H1 (cell line): ENCODE data around the gene HAUS2. TPM values are rescaled to one million over a fixed set of nuclear protein-coding genes. Genes with fewer than 3 reads are reported as not detected.

Source experiments
- CTCF ChIA-PET: fragments of 300-600 bp; sonication (Branson Sonifier 250); formaldehyde crosslinking; loops from one replicate; lab custom pipeline; 2021; ENCODE audit not compliant: partially characterized antibody; lab: Charles Lee
- POLR2A ChIA-PET: fragments of 300-600 bp; sonication (Branson Sonifier 250); formaldehyde crosslinking; loops from one replicate; lab custom pipeline; 2021; ENCODE audit warnings: inconsistent platforms; ENCODE audit not compliant: partially characterized antibody; lab: Charles Lee
- DNase-seq, 2 experiments: peaks; one replicate each; pipeline versions ENCODE4 v3.0.0 to v3.0.0-alpha.2; 2010 to 2022; ENCODE audit warnings: low spot score in 2 of 2, low read depth in 1 of 2, mixed read lengths in 1 of 2
- FAIRE-seq: peaks from 2 replicates; lab custom pipeline; 2011; peaks lifted over from hg19 to GRCh38; lab: Jason Lieb, UNC
- H2AFZ ChIP-seq: 2 replicates; pipeline ENCODE4 v1.8.1; 2012; ENCODE audit warnings: low read length, inconsistent platforms
- H2AK5ac ChIP-seq: 2 replicates; pipeline ENCODE4 v1.6.1; 2013; ENCODE audit warnings: low read depth, low read length
- H2BK120ac ChIP-seq: replicated peaks from 2 replicates; pipeline ENCODE3; 2013; ENCODE audit warnings: low read depth, low read length, inconsistent platforms
- H2BK12ac ChIP-seq: 2 replicates; pipeline ENCODE4 v1.6.1; 2013; ENCODE audit warnings: low read depth, low read length
- H2BK15ac ChIP-seq: 2 replicates; pipeline ENCODE4 v1.6.1; 2013; ENCODE audit warnings: low read length
- H2BK20ac ChIP-seq: 2 replicates; pipeline ENCODE4 v1.6.1; 2013; ENCODE audit warnings: low read length
- H2BK5ac ChIP-seq: 2 replicates; pipeline ENCODE4 v1.6.1; 2013; ENCODE audit warnings: low read depth, low read length
- H3K14ac ChIP-seq: 2 replicates; pipeline ENCODE4 v1.6.1; 2013; ENCODE audit warnings: inconsistent platforms; ENCODE audit not compliant: insufficient read length
- H3K18ac ChIP-seq: 2 replicates; pipeline ENCODE4 v1.6.1; 2013; ENCODE audit warnings: low read length; ENCODE audit errors: extremely low read depth
- H3K23ac ChIP-seq: 2 replicates; pipeline ENCODE4 v1.6.1; 2013; ENCODE audit warnings: inconsistent platforms; ENCODE audit not compliant: insufficient read length
- H3K23me2 ChIP-seq: 2 replicates; pipeline ENCODE4 v1.6.1; 2013; ENCODE audit warnings: low read depth, low read length
- H3K27ac ChIP-seq: 2 replicates; pipeline ENCODE4 v1.6.1; 2011; ENCODE audit warnings: low read depth, low read length, inconsistent platforms
- H3K27me3 ChIP-seq, 4 experiments: replicated peaks in 1 of 4; 1 replicate in 1 of 4; 2 replicates in 3 of 4; pipeline versions ENCODE4 v1.6.1 to v1.8.1; 2011 to 2013; ENCODE audit warnings: low read length in 3 of 4, mild to moderate bottlenecking in 3 of 4, inconsistent platforms in 2 of 4, mixed read lengths in 2 of 4, moderate library complexity in 1 of 4; ENCODE audit not compliant: control insufficient read depth in 3 of 4, insufficient read depth in 3 of 4; ENCODE audit errors: extremely low read depth in 1 of 4
- H3K36me3 ChIP-seq, 4 experiments: 2 replicates each; pipeline versions ENCODE4 v1.6.1 to v1.8.1; 2011 to 2013; ENCODE audit warnings: mild to moderate bottlenecking in 4 of 4, low read length in 3 of 4, moderate library complexity in 2 of 4, control low read depth in 1 of 4, inconsistent platforms in 1 of 4; ENCODE audit not compliant: insufficient read depth in 4 of 4, control insufficient read depth in 2 of 4
- H3K4ac ChIP-seq: replicated peaks from 2 replicates; pipeline ENCODE3; 2013; ENCODE audit warnings: low read length, low read depth, mixed read lengths, inconsistent platforms; ENCODE audit not compliant: insufficient read length
- H3K4me1 ChIP-seq, 4 experiments: replicated peaks in 1 of 4; 1 replicate in 1 of 4; 2 replicates in 3 of 4; pipeline versions ENCODE4 v1.6.1 to v1.8.1; 2011 to 2013; ENCODE audit warnings: low read length in 3 of 4, inconsistent platforms in 2 of 4, mixed read lengths in 1 of 4; ENCODE audit not compliant: insufficient read depth in 4 of 4, control insufficient read depth in 3 of 4
- H3K4me2 ChIP-seq, 2 experiments: 2 replicates each; pipeline versions ENCODE4 v1.6.1 to v1.8.1; 2011 to 2013; ENCODE audit warnings: low read depth in 2 of 2, low read length in 2 of 2, control low read depth in 1 of 2, inconsistent platforms in 1 of 2, mild to moderate bottlenecking in 1 of 2; ENCODE audit not compliant: insufficient read depth in 1 of 2
- H3K4me3 ChIP-seq, 4 experiments: fragments of 200-600, 300-600 bp in 1 of 4; sonication (generic), shearing (Covaris generic), sonication (Bioruptor Twin) in 1 of 4; 2 replicates each; pipeline versions ENCODE4 v1.5.1 to v1.8.1; 2011 to 2016; ENCODE audit warnings: low read length in 4 of 4, low read depth in 3 of 4, control low read depth in 2 of 4, inconsistent platforms in 2 of 4, mild to moderate bottlenecking in 2 of 4, mixed read lengths in 1 of 4, moderate library complexity in 1 of 4; ENCODE audit not compliant: insufficient read depth in 2 of 4; ENCODE audit errors: extremely low read depth in 1 of 4
- H3K56ac ChIP-seq: replicated peaks from 2 replicates; pipeline ENCODE3; 2013; ENCODE audit warnings: low read depth, mild to moderate bottlenecking, mixed read lengths, low read length, inconsistent platforms; ENCODE audit not compliant: insufficient read length
- H3K79me1 ChIP-seq: 2 replicates; pipeline ENCODE4 v1.6.1; 2013; ENCODE audit warnings: low read depth, low read length, control low read depth
- H3K79me2 ChIP-seq, 2 experiments: 2 replicates each; pipeline versions ENCODE4 v1.6.1 to v1.8.1; 2012 to 2013; ENCODE audit warnings: low read length in 2 of 2, mild to moderate bottlenecking in 2 of 2, inconsistent platforms in 1 of 2; ENCODE audit not compliant: insufficient read depth in 2 of 2, control insufficient read depth in 1 of 2
- H3K9ac ChIP-seq, 4 experiments: replicated peaks in 1 of 4; 1 replicate in 1 of 4; 2 replicates in 3 of 4; pipeline versions ENCODE4 v1.6.1 to v1.8.1; 2011 to 2013; ENCODE audit warnings: low read depth in 3 of 4, low read length in 3 of 4, control low read depth in 2 of 4, mild to moderate bottlenecking in 2 of 4, moderate library complexity in 2 of 4, inconsistent platforms in 1 of 4; ENCODE audit errors: extremely low read depth in 1 of 4
- H3K9me3 ChIP-seq, 2 experiments: 2 replicates each; pipeline versions ENCODE4 v1.6.1 to v1.8.1; 2012 to 2013; ENCODE audit warnings: mild to moderate bottlenecking in 2 of 2, moderate library complexity in 2 of 2, control low read depth in 1 of 2, inconsistent platforms in 1 of 2, low read depth in 1 of 2, low read length in 1 of 2, mixed read lengths in 1 of 2; ENCODE audit not compliant: insufficient read depth in 2 of 2
- H4K20me1 ChIP-seq, 2 experiments: replicated peaks in 1 of 2; 2 replicates each; pipeline versions ENCODE3 to v1.8.1; 2011 to 2013; ENCODE audit warnings: inconsistent platforms in 2 of 2, low read length in 2 of 2, mild to moderate bottlenecking in 1 of 2; ENCODE audit not compliant: insufficient read depth in 2 of 2, control insufficient read depth in 1 of 2
- H4K5ac ChIP-seq: 2 replicates; pipeline ENCODE4 v1.6.1; 2013; ENCODE audit warnings: low read length, low read depth, mixed read lengths, inconsistent platforms; ENCODE audit not compliant: insufficient read length
- H4K8ac ChIP-seq: 2 replicates; pipeline ENCODE4 v1.8.0; 2013; ENCODE audit warnings: mild to moderate bottlenecking, moderate library complexity, low read length, inconsistent platforms; ENCODE audit not compliant: insufficient read depth; ENCODE audit errors: extremely low read depth
- H4K91ac ChIP-seq: replicated peaks from 2 replicates; pipeline ENCODE3; 2013; ENCODE audit warnings: low read length, mixed read lengths, inconsistent platforms; ENCODE audit not compliant: insufficient read length
- CEBPB ChIP-seq: IDR thresholded peaks from 2 replicates; pipeline ENCODE4 v1.6.1; 2012; ENCODE audit warnings: low read depth, low read length
- CHD1 ChIP-seq: IDR thresholded peaks from 2 replicates; pipeline ENCODE4 v1.6.1; 2012; ENCODE audit warnings: low read depth, low read length, improper control_type of control experiment
- JUND ChIP-seq: IDR thresholded peaks from 2 replicates; pipeline ENCODE4 v1.6.1; 2011; ENCODE audit warnings: mild to moderate bottlenecking, improper control_type of control experiment, low read length
- KDM1A ChIP-seq: fragments of 200-600, 300-600 bp; sonication (generic); IDR thresholded peaks from 2 replicates; pipeline ENCODE4 v1.7.1; 2016; ENCODE audit warnings: mild to moderate bottlenecking, low read length, borderline replicate concordance
- NRF1 ChIP-seq: IDR thresholded peaks from 2 replicates; pipeline ENCODE4 v1.6.1; 2011; ENCODE audit warnings: mild to moderate bottlenecking, low read depth, low read length, improper control_type of control experiment
- ZNF274 ChIP-seq: IDR thresholded peaks from 2 replicates; pipeline ENCODE4 v1.7.0; 2012; ENCODE audit warnings: low read length, borderline replicate concordance; ENCODE audit errors: extremely low read depth
- WGBS, 2 experiments: shearing (Covaris generic) in 1 of 2; methylation state at CpG; one replicate each; pipeline versions ENCODE4 v1.1.6 to v1.1.7; 2013 to 2015; ENCODE audit warnings: low lambda C conversion rate in 2 of 2, mixed read lengths in 2 of 2, inconsistent platforms in 1 of 2, low coverage in 1 of 2, missing lambda C conversion rate in 1 of 2; ENCODE audit not compliant: insufficient replicate concordance in 2 of 2, insufficient coverage in 1 of 2, insufficient read length in 1 of 2; ENCODE audit errors: extremely low coverage in 1 of 2, missing lambda C conversion rate in 1 of 2; 5-methylcytosine and 5-hydroxymethylcytosine counted together
- polyA plus RNA-seq, 7 experiments: library from polyadenylated mRNA; depleted of rRNA in 3 of 7; stranded (reverse) in 5 of 7; unstranded in 2 of 7; fragments of >200 nt in 5 of 7; fragments of 200-250 nt in 2 of 7; gene quantifications; 1 replicate in 5 of 7; 2 replicates in 1 of 7; 4 replicates in 1 of 7; pipeline versions ENCODE4 v1.2.1 to v1.2.3, GENCODE V29; 2011 to 2013; ENCODE audit warnings: missing spikeins in 2 of 7, mixed read lengths in 2 of 7
- total RNA-seq: library from RNA; stranded (reverse); fragmentation: NEBNext Ultra II Directional; extraction: Animal tissue kit (Norgen Biotek cat#: 25700); gene quantifications from 2 replicates; pipeline ENCODE4 v1.2.1, GENCODE V29; 2021

HAUS2 gene
- total and polyA plus RNA-seq, 2 of the 8 experiments (the other 6 are each of a cell fraction or from before 2014, with no cell fraction given) = 12.1 to 33.5 TPM

GRCh38 chr15:42508263-42508690, 40.4 kb upstream of the HAUS2 start:
- no peak overlapping the region for H2BK12ac ChIP-seq
- no peak overlapping the region for H3K27ac ChIP-seq
- no peaks in the 10 kb centered on the region for H3K23me2 ChIP-seq
- no peak overlapping the region for H2BK20ac ChIP-seq
- no peak overlapping the region for H3K4me3 ChIP-seq
- H4K20me1 ChIP-seq = peaks cover 0 to 2% of the 10 kb centered on the region in 2 experiments
- no peak overlapping the region for H3K18ac ChIP-seq
- H3K56ac ChIP-seq = no peak overlapping the region
- TF ChIP-seq KDM1A (no peak), JUND (no peak), CEBPB (no peak), NRF1 (no peak), ZNF274 (no peak), CHD1 (no peak)
- no peak overlapping the region for H4K8ac ChIP-seq
- no peak overlapping the region for H3K14ac ChIP-seq
- no peak overlapping the region for H2AFZ ChIP-seq
- H3K36me3 ChIP-seq = peaks cover 0 to 6% (median under 1%) of the 10 kb centered on the region in 4 experiments; a peak in 2 of 8 replicates
- peaks cover 5% of the 10 kb centered on the region for H3K79me1 ChIP-seq
- ChIA-PET CTCF (interaction anchor here (0.6 kb wide), 1 partner anchor 123 kb away, joined by 3 read pairs; no protein-coding TSS in a partner anchor), POLR2A (no interaction called here)
- no peaks in the 10 kb centered on the region for H3K4me1 ChIP-seq
- H3K9me3 ChIP-seq = no peaks in the 10 kb centered on the region
- H2BK5ac ChIP-seq = no peak overlapping the region
- H3K9ac ChIP-seq = no peak overlapping the region
- no peak overlapping the region for H3K4me2 ChIP-seq
- H3K23ac ChIP-seq = no peak overlapping the region
- no peak for DNase-seq
- no peak overlapping the region for H2BK15ac ChIP-seq
- H2BK120ac ChIP-seq = no peak overlapping the region
- H3K27me3 ChIP-seq = no peaks in the 10 kb centered on the region
- no peak for FAIRE-seq
- H3K79me2 ChIP-seq = peaks cover 0 to 20% of the 10 kb centered on the region in 2 experiments; a peak in 1 of 4 replicates
- 91% methylated on average over 9 of the region's 9 CpGs; no CpG with 5 or more reads in 1 of the 2 experiments for WGBS, 2 experiments
- H4K91ac ChIP-seq = no peak overlapping the region
- H2AK5ac ChIP-seq = no peak overlapping the region
- no peak overlapping the region for H4K5ac ChIP-seq
- H3K4ac ChIP-seq = no peak overlapping the region
